B cell (primary cell): Measurements from ENCODE around the gene CTSD.

Experiments used
- EZH2 ChIP-seq: IDR thresholded peaks from 2 replicates; pipeline ENCODE4 v1.6.1; 2012; ENCODE audit warnings: borderline replicate concordance, low read depth, mild to moderate bottlenecking, moderate library complexity, low read length; ENCODE audit not compliant: insufficient read depth, poor library complexity, severe bottlenecking
- TF ChIP-seq, protein P1 (sequence below): fragments of 200-600 bp; IDR thresholded peaks from one replicate; pipeline ENCODE4 v1.8.0; 2022; ENCODE audit warnings: antibody characterized with exemption, mild to moderate bottlenecking

DNA sequence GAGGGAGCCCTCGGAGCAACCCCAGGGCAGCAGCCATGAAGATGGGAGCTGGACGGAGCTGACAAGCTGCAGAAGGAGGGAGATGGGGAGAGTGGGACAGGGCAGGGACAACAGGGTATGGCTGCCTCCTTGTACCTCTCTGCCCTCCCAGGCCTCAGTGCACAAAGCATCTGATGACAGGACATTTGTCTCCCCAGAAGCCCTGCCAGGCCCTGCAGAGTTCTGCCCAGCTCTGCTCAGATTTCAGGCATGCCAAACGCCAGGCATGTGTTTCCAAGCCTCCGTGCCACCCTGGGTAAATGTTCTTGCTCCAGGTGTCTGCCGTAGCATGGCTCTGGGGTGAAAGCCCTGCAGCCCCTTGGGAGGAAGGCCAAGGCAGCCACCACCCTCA lies 12.2 kb downstream of the CTSD start:
- TF ChIP-seq, protein P1, sequence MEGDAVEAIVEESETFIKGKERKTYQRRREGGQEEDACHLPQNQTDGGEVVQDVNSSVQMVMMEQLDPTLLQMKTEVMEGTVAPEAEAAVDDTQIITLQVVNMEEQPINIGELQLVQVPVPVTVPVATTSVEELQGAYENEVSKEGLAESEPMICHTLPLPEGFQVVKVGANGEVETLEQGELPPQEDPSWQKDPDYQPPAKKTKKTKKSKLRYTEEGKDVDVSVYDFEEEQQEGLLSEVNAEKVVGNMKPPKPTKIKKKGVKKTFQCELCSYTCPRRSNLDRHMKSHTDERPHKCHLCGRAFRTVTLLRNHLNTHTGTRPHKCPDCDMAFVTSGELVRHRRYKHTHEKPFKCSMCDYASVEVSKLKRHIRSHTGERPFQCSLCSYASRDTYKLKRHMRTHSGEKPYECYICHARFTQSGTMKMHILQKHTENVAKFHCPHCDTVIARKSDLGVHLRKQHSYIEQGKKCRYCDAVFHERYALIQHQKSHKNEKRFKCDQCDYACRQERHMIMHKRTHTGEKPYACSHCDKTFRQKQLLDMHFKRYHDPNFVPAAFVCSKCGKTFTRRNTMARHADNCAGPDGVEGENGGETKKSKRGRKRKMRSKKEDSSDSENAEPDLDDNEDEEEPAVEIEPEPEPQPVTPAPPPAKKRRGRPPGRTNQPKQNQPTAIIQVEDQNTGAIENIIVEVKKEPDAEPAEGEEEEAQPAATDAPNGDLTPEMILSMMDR: no peak
- TF ChIP-seq EZH2: no peak
